ENCODE data around the gene SLC22A7. TPM values are rescaled to one million over a fixed set of nuclear protein-coding genes. Genes with fewer than 3 reads are reported as not detected.

Gene SLC22A7
- total RNA-seq, 4 donors from 2014 or later: not detected

- intact Hi-C loops (cut with DNase I; ENCODE audit: low total_unique reads): loop anchor here (5.0 kb wide), 2 partner anchors 69 to 244 kb away; no protein-coding TSS in a partner anchor
- TF ChIP-seq CTCF (IDR thresholded peaks at IDR 0.05): peak; percentile 73 to 89 (median 79)
- TF ChIP-seq EP300 (IDR thresholded peaks at IDR 0.05; ENCODE audit: low read depth): no peak
- Histone ChIP-seq H3K27me3 (no peaks in the 10 kb centered on the region), H3K4me1 (peaks cover 10 to 16% (median 15%) of the 10 kb centered on the region in 4 donors), H3K4me3 (no peak overlapping the region), H3K27ac (no peak overlapping the region), H3K9me3 (no peaks in the 10 kb centered on the region), H3K36me3 (no peaks in the 10 kb centered on the region)
- WGBS, 2 donors (ENCODE audit: low coverage in 1 of 2): 39% methylated on average over 11 of the region's 12 CpGs; no CpG with 5 or more reads in 1 of the 2 donors
- peak; percentile 88 for DNase-seq
- in situ Hi-C loops (cut with MboI; ENCODE audit: low pct_ligation_motif_present in 1 of 4, low pct_unique_long_range_greater_than_20kb in 1 of 4, low sequenced_read_pairs in 3 of 4): loop anchor here in 1 of 4 donors (10.0 kb wide), 1 partner anchor 71 kb away; no protein-coding TSS in a partner anchor
These were observed 34.5 kb upstream of the SLC22A7 start for GRCh38 chr6:43263314-43264178.

- Histone ChIP-seq H3K4me3 (no peak overlapping the region), H3K36me3 (no peaks in the 10 kb centered on the region), H3K9me3 (no peaks in the 10 kb centered on the region), H3K4me1 (peaks cover 18 to 28% (median 26%) of the 10 kb centered on the region in 4 donors), H3K27ac (no peak overlapping the region), H3K27me3 (no peaks in the 10 kb centered on the region)
- 83 to 90% methylated on average over 2 to 5 of the region's 5 CpGs for WGBS, 2 donors (ENCODE audit: low coverage in 1 of 2)
- no peak for TF ChIP-seq EP300 (IDR thresholded peaks at IDR 0.05; ENCODE audit: low read depth)
- TF ChIP-seq POLR2A (IDR thresholded peaks at IDR 0.05): no peak
- no peak for TF ChIP-seq CTCF (IDR thresholded peaks at IDR 0.05)
- TF ChIP-seq POLR2AphosphoS5 (IDR thresholded peaks at IDR 0.05): no peak
- DNase-seq: no peak
- intact Hi-C loops (cut with DNase I; ENCODE audit: low total_unique reads): loop anchor here (5.0 kb wide), 2 partner anchors 68 to 243 kb away; no protein-coding TSS in a partner anchor
- in situ Hi-C loops (cut with MboI; ENCODE audit: low pct_ligation_motif_present in 1 of 4, low pct_unique_long_range_greater_than_20kb in 1 of 4, low sequenced_read_pairs in 3 of 4): loop anchor here in 1 of 4 donors (10.0 kb wide), 1 partner anchor 70 kb away; no protein-coding TSS in a partner anchor
These were observed 33.4 kb upstream of the SLC22A7 start for GRCh38 chr6:43264599-43265145.

DNA sequence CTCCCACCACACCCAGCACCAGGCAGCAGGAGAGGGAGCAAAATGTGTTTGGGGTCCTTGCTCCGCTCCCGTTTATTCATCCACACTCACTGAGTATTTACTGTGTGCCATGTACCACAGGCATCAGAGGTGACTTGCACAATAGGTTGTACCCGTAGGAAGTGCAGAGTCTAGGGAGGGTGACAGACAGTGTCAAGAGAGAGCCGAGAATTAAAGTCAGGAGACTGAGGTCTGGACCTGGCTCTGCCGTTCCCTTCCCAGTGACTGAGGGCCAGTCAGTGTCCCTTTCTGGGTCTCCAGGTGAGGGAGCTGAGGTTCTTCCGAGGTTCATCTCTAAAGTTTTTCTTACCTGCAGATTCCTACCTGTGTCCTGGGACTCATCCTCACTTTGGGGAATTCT is 32.5 kb upstream of the SLC22A7 start:
- intact Hi-C loops (cut with DNase I; ENCODE audit: low total_unique reads): no loop called here
- H3K36me3 ChIP-seq: no peaks in the 10 kb centered on the region
- no peak overlapping the region for H3K27ac ChIP-seq
- no peaks in the 10 kb centered on the region for H3K27me3 ChIP-seq
- H3K4me1 ChIP-seq: peaks cover 25 to 37% (median 34%) of the 10 kb centered on the region in 4 donors
- no peak overlapping the region for H3K4me3 ChIP-seq
- H3K9me3 ChIP-seq: no peaks in the 10 kb centered on the region
- TF ChIP-seq CTCF (IDR thresholded peaks at IDR 0.05) (no peak), POLR2AphosphoS5 (IDR thresholded peaks at IDR 0.05) (no peak), EP300 (IDR thresholded peaks at IDR 0.05; ENCODE audit: low read depth) (no peak), POLR2A (IDR thresholded peaks at IDR 0.05) (no peak)
- WGBS, 2 donors (ENCODE audit: low coverage in 1 of 2): 72 to 83% methylated on average over 4 to 6 of the region's 6 CpGs
- no peak for DNase-seq
- in situ Hi-C loops (cut with MboI; ENCODE audit: low pct_ligation_motif_present in 1 of 4, low pct_unique_long_range_greater_than_20kb in 1 of 4, low sequenced_read_pairs in 3 of 4): loop anchor here in 1 of 4 donors (10.0 kb wide), 1 partner anchor 69 kb away; no protein-coding TSS in a partner anchor
